Chondrocyte (in vitro differentiated cells): Measurements from ENCODE around the gene KIF26B. TPM values are rescaled to one million over a fixed set of nuclear protein-coding genes. Genes with fewer than 3 reads are reported as not detected.
"Not testable (repeated sequence)": the region's sequence is repeated elsewhere in the genome, so short reads cannot be mapped to it uniquely, and the experiment has no call there.

Source experiments
- DNase-seq: peaks from one replicate; pipeline ENCODE4 v3.0.0; 2021; ENCODE audit warnings: mixed read lengths, low spot score
- H3K27ac Mint-ChIP-seq: one replicate; pipeline ENCODE4 v1.8.0; 2021; ENCODE audit warnings: mild to moderate bottlenecking, moderate library complexity, mixed read lengths; ENCODE audit not compliant: unreplicated experiment
- H3K27me3 Mint-ChIP-seq: 2 replicates; pipeline ENCODE4 v1.8.0; 2021; ENCODE audit warnings: low read depth, mixed read lengths
- H3K36me3 Mint-ChIP-seq: 2 replicates; pipeline ENCODE4 v1.8.0; 2021; ENCODE audit warnings: low read depth, mixed read lengths
- H3K4me1 Mint-ChIP-seq: 2 replicates; pipeline ENCODE4 v1.8.0; 2021; ENCODE audit warnings: low read depth, mild to moderate bottlenecking, mixed read lengths
- H3K4me3 Mint-ChIP-seq: one replicate; pipeline ENCODE4 v1.8.0; 2021; ENCODE audit warnings: mild to moderate bottlenecking, moderate library complexity, mixed read lengths; ENCODE audit not compliant: unreplicated experiment
- H3K9me3 Mint-ChIP-seq: 2 replicates; pipeline ENCODE4 v1.8.0; 2021; ENCODE audit warnings: low read depth, mixed read lengths
- total RNA-seq: library from RNA; stranded (reverse); gene quantifications from 3 replicates; pipeline ENCODE4 v1.2.1, GENCODE V29; 2021
- TF ChIP-seq, protein P1 (sequence below): fragments of 200-600 bp; sonication (generic); IDR thresholded peaks from 2 replicates; pipeline ENCODE4 v1.5.0; 2021; ENCODE audit warnings: antibody characterized with exemption, mild to moderate bottlenecking, moderate library complexity

The KIF26B gene
- total RNA-seq, 1 donor from 2014 or later: 47.0 TPM

DNA sequence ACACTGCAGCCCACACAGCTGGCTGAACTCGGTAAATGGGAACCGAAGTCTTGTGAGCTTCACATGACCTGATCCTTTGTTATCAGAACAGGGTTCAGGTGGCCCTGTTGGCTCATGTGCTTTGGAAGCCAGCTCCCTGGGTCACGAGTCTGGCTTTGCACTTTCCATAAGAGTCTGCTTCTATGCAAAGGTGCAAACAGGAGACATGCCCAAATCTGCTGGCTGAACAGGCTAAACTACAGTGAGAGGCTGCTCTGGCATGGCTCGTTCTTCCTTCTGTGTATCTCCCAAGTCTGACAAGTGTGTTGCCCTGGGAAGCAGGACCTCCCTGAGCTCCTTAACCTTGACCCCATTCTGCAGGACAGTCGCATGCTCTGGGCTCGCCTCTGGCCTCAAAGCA is 549.6 kb downstream of the KIF26B start:
- H3K4me1 Mint-ChIP-seq: peaks cover 10% of the 10 kb centered on the region
- H3K9me3 Mint-ChIP-seq: no peaks in the 10 kb centered on the region
- DNase-seq: peak; percentile 36
- peaks cover 26% of the 10 kb centered on the region for H3K36me3 Mint-ChIP-seq
- no peaks in the 10 kb centered on the region for H3K27me3 Mint-ChIP-seq
- H3K4me3 Mint-ChIP-seq: no peak overlapping the region
- TF ChIP-seq, protein P1, sequence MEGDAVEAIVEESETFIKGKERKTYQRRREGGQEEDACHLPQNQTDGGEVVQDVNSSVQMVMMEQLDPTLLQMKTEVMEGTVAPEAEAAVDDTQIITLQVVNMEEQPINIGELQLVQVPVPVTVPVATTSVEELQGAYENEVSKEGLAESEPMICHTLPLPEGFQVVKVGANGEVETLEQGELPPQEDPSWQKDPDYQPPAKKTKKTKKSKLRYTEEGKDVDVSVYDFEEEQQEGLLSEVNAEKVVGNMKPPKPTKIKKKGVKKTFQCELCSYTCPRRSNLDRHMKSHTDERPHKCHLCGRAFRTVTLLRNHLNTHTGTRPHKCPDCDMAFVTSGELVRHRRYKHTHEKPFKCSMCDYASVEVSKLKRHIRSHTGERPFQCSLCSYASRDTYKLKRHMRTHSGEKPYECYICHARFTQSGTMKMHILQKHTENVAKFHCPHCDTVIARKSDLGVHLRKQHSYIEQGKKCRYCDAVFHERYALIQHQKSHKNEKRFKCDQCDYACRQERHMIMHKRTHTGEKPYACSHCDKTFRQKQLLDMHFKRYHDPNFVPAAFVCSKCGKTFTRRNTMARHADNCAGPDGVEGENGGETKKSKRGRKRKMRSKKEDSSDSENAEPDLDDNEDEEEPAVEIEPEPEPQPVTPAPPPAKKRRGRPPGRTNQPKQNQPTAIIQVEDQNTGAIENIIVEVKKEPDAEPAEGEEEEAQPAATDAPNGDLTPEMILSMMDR: no peak
- no peak overlapping the region for H3K27ac Mint-ChIP-seq

DNA sequence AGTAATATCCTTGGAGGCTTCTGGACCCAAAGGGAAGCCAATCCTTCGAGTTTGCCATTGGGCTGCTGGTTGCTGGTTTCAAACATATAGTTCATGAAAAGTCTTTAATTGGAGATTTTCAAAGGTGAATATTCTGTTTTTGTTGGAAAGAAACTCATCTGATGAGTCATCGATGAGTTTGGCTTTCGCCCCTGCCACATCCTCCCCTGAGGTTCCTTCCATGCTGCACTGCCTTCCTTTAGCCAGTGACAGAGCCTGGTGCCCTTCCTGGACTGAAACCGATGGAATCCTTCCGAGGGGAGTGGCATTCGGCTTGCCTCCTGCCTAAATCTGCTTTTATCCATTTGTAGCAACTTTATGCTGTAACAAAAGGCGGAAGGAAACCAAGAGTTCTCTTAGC is 550.0 kb downstream of the KIF26B start:
- TF ChIP-seq, protein P1: no peak
- Mint-ChIP-seq H3K27ac (no peak overlapping the region), H3K9me3 (no peaks in the 10 kb centered on the region), H3K4me3 (no peak overlapping the region), H3K36me3 (peaks cover 24% of the 10 kb centered on the region), H3K27me3 (no peaks in the 10 kb centered on the region), H3K4me1 (peaks cover 10% of the 10 kb centered on the region)
- DNase-seq: no peak

DNA sequence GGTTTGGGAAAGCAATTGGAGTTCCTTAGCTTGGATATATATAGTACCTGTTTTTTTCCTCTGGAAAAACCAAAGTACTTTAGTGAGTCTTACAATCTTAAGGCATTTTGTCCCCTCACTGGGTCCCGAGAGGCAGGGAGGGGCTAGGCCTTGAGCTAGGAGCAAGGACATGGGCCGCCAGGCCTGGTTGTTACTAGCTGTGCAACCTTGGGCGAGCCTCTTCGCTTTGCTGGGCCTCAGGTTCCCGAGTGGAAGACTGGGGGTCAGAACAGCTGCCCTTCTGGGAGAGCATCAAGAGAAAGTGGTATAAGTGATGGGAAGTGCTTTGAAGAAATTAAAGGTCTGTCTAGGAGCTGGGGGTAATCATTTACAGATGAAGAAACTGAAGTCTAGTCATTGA is 553.2 kb downstream of the KIF26B start:
- Mint-ChIP-seq H3K27ac (no peak overlapping the region), H3K4me1 (peaks cover 10% of the 10 kb centered on the region), H3K4me3 (no peak overlapping the region), H3K9me3 (no peaks in the 10 kb centered on the region), H3K36me3 (peaks cover 15% of the 10 kb centered on the region), H3K27me3 (no peaks in the 10 kb centered on the region)
- peak; percentile 75 for DNase-seq
- TF ChIP-seq, protein P1: no peak

DNA sequence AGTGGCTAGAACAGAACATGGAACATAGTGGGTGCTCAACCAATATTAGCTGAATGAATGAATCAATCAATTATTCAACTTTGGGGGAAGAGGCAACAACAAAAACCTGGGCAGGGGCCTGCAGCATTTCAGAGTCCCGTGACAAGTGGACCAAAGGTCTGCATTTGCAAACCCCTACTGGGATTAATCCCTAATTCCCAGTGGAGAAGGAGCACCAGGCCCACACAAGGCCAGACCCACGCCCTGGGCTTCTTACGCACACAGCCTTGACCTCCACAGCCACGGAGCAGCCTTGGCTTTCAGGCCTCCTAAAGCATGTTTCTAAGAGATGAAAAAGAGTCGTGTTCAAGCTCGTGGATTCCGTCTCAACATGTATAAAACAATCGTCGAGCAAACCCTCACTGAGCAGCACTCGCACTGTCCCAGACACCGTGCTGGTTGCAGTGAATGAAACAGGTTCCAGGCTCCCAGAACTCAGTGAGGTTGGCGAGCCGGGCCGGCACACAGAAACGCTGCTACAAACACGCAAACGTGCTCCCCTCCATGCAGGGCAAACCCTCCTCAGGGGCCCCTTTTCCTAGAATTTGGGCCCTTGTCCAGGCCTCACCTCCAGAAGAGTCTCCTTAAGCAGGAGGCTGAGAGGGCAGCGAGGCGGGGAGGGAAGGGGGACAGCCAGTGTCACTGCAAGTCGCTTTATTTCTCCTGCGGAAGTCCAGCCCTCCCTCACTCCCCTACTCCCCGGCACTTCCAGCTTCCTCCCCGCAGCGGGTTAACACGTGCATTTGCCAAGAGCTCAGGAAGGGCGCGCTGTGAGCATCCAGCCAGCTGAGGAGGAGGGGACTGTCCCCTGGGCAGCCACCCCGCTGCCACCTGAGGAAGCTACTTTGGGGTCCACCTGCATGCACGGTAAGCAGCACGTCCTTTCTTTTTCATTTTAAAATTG is 556.4 kb downstream of the KIF26B start:
- Mint-ChIP-seq H3K4me1 (peaks cover 10% of the 10 kb centered on the region), H3K27me3 (no peaks in the 10 kb centered on the region), H3K9me3 (no peaks in the 10 kb centered on the region), H3K4me3 (no peak overlapping the region), H3K36me3 (peaks cover 2% of the 10 kb centered on the region), H3K27ac (no peak overlapping the region)
- DNase-seq: peak; percentile 68
- TF ChIP-seq, protein P1: no peak

DNA sequence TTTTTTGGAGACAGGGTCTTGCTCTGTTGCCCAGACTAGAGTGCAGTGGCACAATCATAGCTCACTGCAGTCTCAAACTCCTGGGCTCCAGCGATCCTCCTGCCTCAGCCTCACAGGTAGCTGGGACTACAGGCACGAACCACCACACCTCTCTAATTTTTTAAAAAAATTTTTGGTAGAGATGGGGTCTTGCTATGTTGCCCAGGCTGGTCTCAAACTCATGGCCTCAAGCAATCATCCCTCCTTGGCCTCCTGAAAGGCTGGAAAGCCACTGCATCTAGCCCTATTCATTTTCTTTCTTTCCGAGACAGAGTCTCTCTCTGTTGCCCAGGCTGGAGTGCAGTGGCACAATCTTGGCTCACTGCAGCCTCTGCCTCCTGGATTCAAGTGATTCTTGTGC is 559.2 kb downstream of the KIF26B start:
- not testable (repeated sequence) for H3K4me3 Mint-ChIP-seq, H3K27me3 Mint-ChIP-seq, H3K27ac Mint-ChIP-seq, H3K9me3 Mint-ChIP-seq, DNase-seq, H3K36me3 Mint-ChIP-seq
- H3K4me1 Mint-ChIP-seq: peaks cover 12% of the 10 kb centered on the region
